ENCODE results near the gene ZNF883.

DNA sequence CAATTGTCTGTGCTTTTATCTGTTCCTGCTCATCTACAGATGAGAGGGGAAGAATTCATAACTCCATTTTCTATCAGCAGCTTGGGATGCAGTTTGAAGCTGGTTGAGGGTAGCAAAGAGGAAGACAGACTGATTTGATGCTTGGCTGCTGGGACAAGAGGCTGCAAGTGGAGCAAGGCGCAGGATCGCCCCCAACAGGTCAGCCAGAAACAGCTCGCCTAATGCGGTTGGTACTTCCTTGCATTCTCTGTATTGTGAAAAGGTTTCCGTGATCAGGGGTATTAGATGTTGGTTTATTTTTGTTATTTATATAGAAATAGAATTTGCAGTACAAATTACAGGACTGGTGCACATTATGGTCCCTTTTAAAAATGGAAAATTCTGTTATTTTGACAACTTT, 40.6 kb downstream of the ZNF883 start:
- no peak for TF ChIP-seq EP300 (IDR thresholded peaks at IDR 0.05)
- TF ChIP-seq, protein P1, sequence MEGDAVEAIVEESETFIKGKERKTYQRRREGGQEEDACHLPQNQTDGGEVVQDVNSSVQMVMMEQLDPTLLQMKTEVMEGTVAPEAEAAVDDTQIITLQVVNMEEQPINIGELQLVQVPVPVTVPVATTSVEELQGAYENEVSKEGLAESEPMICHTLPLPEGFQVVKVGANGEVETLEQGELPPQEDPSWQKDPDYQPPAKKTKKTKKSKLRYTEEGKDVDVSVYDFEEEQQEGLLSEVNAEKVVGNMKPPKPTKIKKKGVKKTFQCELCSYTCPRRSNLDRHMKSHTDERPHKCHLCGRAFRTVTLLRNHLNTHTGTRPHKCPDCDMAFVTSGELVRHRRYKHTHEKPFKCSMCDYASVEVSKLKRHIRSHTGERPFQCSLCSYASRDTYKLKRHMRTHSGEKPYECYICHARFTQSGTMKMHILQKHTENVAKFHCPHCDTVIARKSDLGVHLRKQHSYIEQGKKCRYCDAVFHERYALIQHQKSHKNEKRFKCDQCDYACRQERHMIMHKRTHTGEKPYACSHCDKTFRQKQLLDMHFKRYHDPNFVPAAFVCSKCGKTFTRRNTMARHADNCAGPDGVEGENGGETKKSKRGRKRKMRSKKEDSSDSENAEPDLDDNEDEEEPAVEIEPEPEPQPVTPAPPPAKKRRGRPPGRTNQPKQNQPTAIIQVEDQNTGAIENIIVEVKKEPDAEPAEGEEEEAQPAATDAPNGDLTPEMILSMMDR (IDR thresholded peaks at IDR 0.05): no peak
- no peak for TF ChIP-seq POLR2A (IDR thresholded peaks at IDR 0.05)
